ENCODE results near the gene NPTXR.

DNA sequence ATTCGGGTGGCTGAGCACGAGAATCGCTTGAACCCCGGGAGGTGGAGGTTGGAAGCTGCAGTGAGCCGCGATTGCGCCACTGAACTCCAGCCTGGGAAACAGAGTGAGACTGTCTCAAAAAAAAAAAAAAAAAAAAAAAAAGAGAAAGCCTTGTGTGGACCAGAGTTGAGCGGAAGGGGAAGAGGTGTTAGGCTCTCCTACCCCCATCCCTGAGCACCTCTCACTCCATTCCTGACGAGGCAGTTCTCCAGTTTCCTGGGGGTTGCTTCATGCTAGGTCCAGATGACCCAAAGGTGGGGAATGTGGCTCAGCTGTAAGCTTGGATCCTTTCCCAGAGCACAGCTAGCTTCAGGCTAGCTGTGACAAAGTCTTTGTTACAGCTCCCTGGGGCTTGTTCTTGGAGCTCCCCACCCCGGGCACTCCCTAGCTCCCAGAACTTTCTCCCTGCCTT is 41.1 kb downstream of the NPTXR start:
- TF ChIP-seq, protein P1, sequence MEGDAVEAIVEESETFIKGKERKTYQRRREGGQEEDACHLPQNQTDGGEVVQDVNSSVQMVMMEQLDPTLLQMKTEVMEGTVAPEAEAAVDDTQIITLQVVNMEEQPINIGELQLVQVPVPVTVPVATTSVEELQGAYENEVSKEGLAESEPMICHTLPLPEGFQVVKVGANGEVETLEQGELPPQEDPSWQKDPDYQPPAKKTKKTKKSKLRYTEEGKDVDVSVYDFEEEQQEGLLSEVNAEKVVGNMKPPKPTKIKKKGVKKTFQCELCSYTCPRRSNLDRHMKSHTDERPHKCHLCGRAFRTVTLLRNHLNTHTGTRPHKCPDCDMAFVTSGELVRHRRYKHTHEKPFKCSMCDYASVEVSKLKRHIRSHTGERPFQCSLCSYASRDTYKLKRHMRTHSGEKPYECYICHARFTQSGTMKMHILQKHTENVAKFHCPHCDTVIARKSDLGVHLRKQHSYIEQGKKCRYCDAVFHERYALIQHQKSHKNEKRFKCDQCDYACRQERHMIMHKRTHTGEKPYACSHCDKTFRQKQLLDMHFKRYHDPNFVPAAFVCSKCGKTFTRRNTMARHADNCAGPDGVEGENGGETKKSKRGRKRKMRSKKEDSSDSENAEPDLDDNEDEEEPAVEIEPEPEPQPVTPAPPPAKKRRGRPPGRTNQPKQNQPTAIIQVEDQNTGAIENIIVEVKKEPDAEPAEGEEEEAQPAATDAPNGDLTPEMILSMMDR (IDR thresholded peaks at IDR 0.05; ENCODE audit: extremely low read depth in 1 of 2, insufficient read depth in 1 of 2, low read depth in 1 of 2, low read length in 2 of 2) = no peak
- TF ChIP-seq POLR2A (IDR thresholded peaks at IDR 0.05; ENCODE audit: low read depth, low read length) (no peak), MYC (IDR thresholded peaks at IDR 0.05; ENCODE audit: low read depth, low read length) (no peak)
